GM18505 (cell line): ENCODE data around the gene UST.
"Not testable (repeated sequence)": the region's sequence is repeated elsewhere in the genome, so short reads cannot be mapped to it uniquely, and the experiment has no call there.

Experiments
- ATAC-seq: cut with Tn5 transposase; IDR thresholded peaks from one replicate; pipeline ENCODE4 v1.9.1; 2021; ENCODE audit not compliant: unreplicated experiment
- POLR2A ChIP-seq: IDR thresholded peaks from 4 replicates; pipeline ENCODE4 v1.6.1; 2011; ENCODE audit warnings: borderline replicate concordance; ENCODE audit not compliant: insufficient read depth, insufficient read length; ENCODE audit errors: extremely low read depth

Gene UST

DNA sequence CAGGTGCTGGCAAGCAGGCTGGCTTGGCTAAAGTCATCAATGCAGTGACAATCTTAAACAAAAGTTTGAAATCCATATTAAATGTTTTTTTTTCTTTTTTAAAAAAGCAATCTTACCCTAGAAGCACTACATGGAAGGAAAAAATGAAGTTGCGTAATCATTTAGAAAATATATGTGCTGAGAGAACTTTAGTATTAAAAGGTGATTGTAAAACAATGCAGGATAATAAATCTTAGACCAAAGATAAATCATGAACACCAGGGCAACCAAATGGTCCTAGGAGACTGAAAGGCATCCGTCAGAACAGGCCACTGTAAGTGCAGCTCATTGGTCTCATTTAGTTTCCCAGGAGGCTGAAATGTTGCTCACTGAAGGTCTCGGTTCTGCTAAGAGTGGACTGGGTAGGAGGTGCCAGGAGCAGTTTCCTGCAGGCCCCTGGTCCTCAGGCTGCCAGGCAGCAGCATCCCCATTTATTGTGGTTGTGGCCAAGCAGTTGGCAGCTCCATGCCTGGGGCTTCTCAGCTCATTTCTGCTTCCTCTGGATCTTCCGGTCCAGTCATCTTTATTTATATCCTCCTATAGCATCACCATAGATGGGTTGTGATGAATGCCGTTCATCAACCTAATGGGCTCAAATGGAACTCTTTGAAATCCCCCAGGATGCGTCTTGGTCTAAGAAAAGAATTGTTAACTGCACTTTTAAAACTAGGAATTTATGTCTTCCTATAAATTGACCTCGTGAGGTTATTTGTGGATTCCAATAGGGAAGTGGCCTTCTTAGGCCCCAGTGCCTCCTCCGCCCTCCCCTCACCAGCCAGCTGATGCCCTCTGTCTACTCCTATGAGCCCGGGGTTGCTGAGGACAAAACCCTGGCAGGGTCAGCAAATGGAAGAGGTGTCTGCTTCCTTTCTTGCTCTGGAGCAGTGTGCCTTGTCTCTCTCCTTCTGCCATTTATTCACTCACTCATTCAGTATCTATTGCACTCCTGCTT, 269.0 kb downstream of the UST start:
- no peak for TF ChIP-seq POLR2A
- ATAC-seq = no peak

DNA sequence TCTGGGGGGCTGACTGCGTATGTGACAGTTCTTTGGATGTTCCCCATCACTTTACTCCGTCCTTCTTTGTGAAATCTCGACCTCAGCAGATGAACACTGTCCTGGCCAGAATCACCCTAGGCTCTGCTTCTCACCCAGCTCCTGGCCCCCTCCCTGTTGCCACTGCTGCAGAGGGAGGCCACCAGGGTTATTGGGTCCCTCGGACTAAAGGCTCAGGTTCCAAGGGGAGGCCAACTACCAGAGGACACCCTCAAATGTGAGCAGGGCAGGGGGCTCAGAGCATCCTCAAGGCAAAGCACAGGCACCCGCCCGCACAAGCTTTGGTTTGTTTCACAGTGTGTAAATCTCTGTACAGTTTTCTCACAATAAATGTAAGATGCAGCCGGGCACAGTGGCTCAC, 269.9 kb downstream of the UST start:
- no peak for ATAC-seq

DNA sequence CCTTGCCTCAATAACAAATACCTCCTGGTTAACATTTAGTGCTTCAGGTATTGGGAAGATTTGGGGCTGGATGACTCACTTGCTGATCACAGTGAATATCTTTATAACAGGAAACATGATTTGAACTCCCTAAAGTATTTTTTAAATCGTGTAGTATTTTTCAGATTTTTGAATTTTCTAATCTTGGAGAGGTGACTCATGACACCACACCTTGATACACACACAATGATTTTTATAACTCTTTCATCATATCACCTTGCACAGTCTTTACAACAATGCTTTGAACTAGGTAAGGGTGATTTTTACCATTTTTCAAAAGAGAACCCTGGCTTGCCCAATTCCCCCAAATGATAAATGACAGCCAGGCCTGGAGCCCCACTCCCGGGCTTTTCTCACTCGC, 273.5 kb downstream of the UST start:
- ATAC-seq = no peak
- no peak for TF ChIP-seq POLR2A

More for the DNA sequence above, 269.9 kb downstream of the UST start:
- TF ChIP-seq POLR2A = no peak

DNA sequence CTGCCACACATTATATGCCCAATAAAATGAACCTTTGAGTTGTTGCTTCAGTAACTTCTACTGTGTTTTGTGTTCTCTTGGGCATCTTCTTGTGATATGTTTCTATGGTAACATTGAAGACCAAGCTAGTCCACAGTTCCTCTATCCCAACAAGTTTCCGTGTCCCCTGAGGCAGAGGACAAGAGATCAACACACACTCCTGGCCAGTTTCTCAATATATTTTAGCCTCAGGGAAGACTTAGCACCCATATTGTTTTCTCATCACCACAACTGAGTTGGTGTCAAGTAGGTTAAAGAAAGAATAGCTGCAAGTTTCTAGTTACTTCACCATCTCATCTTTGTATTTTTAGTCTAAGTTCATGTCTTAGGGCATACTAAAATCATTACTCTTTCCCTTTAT, 277.5 kb downstream of the UST start:
- ATAC-seq = no peak
- no peak for TF ChIP-seq POLR2A

DNA sequence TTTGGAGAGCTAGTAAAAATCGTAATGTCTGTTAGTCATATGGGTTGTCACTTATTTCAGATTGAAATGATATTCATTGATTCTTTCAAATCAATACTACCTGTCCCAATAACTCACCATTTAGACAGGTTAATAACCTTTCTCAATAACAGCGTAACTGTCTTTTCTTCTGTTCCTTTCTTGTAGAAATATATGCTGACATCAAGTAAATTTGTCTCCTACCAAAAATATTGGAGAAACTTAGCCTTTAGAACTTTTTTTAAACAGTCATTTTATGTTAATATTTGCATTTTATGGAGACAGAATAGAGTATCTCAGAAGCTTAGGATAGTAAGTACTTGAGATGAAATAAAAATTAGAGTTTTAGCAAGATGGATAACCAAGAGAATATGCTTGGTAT, 278.2 kb downstream of the UST start:
- TF ChIP-seq POLR2A = no peak
- ATAC-seq = no peak

DNA sequence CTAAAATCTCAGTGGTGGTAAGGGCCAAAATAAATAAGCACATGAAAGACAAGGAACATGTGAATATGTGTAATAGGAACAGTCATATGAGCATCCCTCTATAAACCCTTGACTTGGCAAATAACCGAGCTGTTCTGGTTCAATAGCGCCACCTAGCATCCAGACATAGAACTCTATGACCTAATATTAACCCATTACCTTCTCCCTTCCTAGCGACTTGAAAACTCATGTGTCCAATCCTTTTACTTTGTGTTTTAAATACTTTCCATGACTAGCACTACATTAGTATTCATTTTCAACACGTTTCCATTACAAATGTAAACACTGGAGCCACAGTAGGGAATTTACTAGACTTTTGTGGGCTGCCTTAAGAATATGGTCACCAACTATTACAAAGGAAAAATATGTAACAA, 279.7 kb downstream of the UST start:
- ATAC-seq = no peak
- TF ChIP-seq POLR2A = no peak

- TF ChIP-seq POLR2A = no peak
- no peak for ATAC-seq
These were observed 280.7 kb downstream of the UST start for GRCh38 chr6:149027484-149027883.

DNA sequence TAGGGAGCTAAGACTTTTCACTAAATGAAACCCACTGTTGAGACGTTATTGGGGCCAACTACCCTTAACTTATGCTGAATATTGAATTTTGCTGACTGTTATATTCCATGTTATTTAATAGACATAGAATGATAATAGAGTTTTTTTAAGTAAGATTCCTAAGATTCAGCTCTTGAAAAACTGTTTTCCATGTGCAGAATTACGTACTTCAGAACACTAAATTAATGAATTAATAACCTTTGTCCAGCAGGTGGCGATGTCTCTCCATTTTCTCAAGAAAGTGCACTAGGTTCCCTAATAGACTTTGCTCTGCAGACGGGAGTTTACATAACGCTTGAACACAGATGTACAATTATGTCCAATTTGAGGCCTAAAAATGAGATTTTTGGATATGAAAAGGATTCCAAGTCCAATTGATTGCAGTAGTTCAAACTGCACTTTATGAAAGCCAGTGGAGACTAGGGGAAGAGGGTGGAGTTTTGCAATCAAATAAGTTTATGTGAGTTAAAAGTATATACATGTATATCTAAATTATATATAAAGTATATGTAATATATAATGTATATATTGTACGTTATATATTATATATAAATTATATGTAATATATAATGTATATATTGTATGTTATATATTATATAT, 282.1 kb downstream of the UST start:
- ATAC-seq = no peak
- no peak for TF ChIP-seq POLR2A

GRCh38 chr6:149031201-149031858, 284.5 kb downstream of the UST start:
- no peak for ATAC-seq
- TF ChIP-seq POLR2A = no peak

DNA sequence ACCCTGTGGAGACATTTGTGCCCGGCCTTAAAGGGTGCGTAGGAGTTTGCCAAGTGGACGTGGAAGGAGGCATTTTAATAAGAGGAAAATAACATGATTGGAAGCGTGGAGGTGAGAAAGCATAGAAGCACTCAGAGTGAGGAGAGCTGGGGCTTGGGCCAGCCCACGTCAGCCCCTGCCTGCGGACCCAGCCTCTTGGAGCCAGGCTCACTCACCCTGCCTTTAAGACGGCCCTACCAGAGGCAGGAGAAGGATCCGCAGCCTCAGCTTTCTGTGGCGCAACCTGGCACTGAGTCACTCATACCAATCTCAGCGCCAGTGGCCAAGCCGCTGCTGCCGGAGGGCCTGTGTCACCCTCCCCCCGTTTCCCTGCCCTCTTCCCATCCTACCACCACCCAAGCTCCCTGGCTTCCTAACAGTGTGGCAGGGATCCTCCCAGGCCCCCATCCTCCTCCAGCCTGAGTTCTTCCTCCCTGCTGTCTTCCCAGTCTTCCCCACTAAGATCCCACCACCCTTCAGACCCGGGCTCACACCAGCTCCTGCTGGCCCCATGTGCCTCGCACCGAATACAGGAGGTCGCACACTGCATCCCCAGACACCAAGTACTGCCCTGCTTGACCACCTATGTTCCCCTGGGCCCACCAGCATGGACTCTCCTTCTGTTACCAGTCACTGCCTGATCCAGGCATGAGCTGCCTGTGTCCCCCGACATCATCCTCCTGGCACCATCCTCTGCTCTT, 285.2 kb downstream of the UST start:
- peak; percentile 20 for ATAC-seq
- TF ChIP-seq POLR2A = peak; percentile 66

DNA sequence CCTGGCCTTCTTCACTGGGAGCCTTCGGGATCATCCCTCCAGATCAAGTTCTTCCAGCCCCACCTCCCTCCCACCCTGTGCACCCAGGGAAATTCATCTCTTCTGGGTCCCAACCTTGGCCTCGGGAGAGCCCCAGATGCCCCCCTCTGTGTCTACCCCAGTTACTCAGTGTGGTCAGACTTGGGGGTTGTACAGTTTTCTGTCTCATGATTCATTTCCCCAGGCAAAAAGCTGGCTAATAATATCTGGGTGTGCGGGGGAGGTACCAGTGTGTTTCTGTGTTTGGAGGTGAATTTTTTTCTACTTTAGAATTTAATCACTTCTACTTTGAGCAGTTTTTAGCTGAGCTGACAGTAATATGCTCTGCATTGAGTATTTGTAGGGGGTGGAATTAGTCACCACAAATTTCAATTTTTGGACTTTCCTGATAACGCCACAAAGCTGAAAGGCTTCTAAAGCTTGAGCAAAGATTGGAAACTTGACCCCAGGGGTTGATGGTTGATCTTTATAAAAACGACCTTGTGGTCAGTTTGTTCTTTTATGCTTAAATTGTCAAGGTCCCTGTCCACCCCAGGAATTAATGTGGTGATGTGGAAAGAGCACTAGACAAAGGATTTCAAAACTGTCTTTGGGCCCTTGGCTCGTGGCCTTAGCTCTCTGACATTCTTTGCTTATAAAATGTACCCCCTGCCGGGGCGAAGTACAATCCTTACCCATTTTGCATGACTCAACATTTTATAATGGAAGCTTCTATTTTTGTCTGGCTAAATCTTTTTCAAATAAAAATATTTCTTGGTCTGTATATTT, 286.0 kb downstream of the UST start:
- ATAC-seq = peak; percentile 86
- TF ChIP-seq POLR2A = no peak

- ATAC-seq = no peak
- TF ChIP-seq POLR2A = no peak
These were observed 286.6 kb downstream of the UST start for GRCh38 chr6:149033454-149033853.

GRCh38 chr6:149035766-149036165, 288.9 kb downstream of the UST start:
- no peak for TF ChIP-seq POLR2A
- no peak for ATAC-seq

DNA sequence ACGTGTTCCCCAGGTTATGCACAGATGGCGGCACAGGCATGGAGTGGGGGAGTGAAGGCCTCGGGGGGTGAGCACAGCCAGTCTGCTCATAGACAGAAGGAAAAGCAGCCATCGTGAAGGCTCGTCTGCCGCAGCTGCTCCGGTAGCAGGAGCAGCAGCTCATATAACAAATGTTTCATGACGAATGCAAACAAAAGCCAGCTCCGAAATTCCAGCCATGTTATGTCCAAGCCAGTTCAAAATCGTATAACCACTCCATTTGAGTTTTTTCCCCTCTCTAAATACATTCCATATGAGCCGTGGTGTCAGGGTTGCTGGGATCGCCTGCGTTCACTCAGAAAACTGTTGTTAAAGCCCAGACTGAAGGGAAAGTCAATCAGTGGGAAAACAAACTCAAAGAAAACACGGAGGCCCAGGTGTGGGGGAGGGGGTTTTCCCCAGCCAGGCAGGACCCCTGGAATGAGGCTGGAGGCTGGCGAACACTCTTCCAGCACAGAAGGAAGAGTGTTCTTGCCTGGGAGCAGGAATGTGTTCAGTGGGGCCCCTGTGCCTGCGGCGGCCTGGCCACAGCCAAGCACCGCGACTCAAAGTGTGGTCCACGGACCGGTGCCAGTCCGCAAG, 290.3 kb downstream of the UST start:
- ATAC-seq = no peak
- no peak for TF ChIP-seq POLR2A

DNA sequence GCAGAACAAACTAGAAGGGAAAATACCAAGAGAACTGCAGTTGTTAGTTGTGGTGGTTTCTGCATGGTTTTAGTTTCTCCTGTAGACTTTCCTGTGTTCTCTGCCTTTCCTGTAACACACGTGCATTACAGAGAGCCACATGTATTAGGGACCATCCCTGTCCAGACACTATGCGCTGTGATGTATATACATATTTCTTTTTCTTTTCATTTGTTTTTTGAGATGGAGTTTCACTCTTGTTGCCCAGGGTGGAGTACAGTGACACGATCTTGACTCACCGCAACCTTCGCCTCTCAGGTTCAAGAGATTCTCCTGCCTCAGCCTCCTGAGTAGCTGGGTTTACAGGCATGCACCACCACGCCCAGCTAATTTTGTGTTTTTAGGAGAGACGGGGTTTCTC, 292.2 kb downstream of the UST start:
- ATAC-seq = not testable (repeated sequence)
